Measurements from ENCODE around the gene IFNGR1.

DNA sequence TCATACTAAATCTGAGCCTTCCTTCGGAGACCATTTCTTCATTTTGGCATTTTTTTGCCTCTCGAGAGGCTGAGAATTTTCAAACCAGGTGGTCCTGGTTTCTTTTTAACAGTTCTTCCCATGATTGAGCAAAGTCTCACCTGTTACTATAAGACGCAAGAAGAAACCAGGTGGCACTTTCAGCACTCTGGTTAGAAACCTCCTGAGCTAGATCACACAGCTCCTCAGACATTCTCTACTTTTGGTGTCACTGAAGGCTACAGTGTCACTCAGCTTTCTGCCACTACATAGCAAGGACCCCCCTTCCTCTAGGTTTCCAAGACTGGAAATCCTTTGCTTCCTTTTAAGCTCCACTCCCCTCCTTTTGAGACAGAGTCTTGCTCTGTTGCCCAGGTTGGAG, 7.3 kb downstream of the IFNGR1 start:
- TF ChIP-seq CTCF (IDR thresholded peaks at IDR 0.05 in 4 of 5, conservative IDR thresholded peaks at IDR 0.05 in 1 of 5) (no peak), POLR2A (IDR thresholded peaks at IDR 0.05) (no peak)

Measured in gastrocnemius medialis (tissue), 4 donors.